Measurements from ENCODE around the gene GIGYF2. TPM values are rescaled to one million over a fixed set of nuclear protein-coding genes. Genes with fewer than 3 reads are reported as not detected.

The GIGYF2 gene
- total RNA-seq, 2 donors from 2014 or later = 62.5 to 72.3 TPM

- no peak for TF ChIP-seq CTCF (conservative IDR thresholded peaks at IDR 0.05)
- Mint-ChIP-seq H3K4me3 (no peak overlapping the region), H3K27me3 (ENCODE audit: insufficient read depth) (peaks cover 14% of the 10 kb centered on the region), H3K4me1 (peaks cover 9% of the 10 kb centered on the region), H3K27ac (no peak overlapping the region), H3K9me3 (no peaks in the 10 kb centered on the region), H3K36me3 (ENCODE audit: low read depth) (no peaks in the 10 kb centered on the region)
- no peak overlapping the region for H3K27ac ChIP-seq (ENCODE audit: low read depth, low read length)
- no peak overlapping the region for H3K4me3 ChIP-seq (ENCODE audit: low read length)
- H3K9me3 ChIP-seq (ENCODE audit: control insufficient read depth, low read length) = no peaks in the 10 kb centered on the region
- DNase-seq = no peak
- no peaks in the 10 kb centered on the region for H3K36me3 ChIP-seq (ENCODE audit: control insufficient read depth, insufficient read depth, low read length)
- WGBS, 2 experiments (ENCODE audit: insufficient coverage in 1 of 2, insufficient read length in 1 of 2) = 86 to 88% methylated on average over 12 to 17 of the region's 17 CpGs
- H3K9ac ChIP-seq (ENCODE audit: extremely low read depth, low read length, poor library complexity, severe bottlenecking) = no peak overlapping the region
- H3K4me1 ChIP-seq (ENCODE audit: control insufficient read depth, insufficient read depth, low read length) = no peaks in the 10 kb centered on the region
- peaks cover 6% of the 10 kb centered on the region for H3K27me3 ChIP-seq (ENCODE audit: control insufficient read depth, insufficient read depth, low read length, poor library complexity, severe bottlenecking)
Observed at GRCh38 chr2:232870766-232871371, 173.7 kb downstream of the GIGYF2 start.

GRCh38 chr2:232871418-232871834 is 174.3 kb downstream of the GIGYF2 start:
- peaks cover 14% of the 10 kb centered on the region for H3K27me3 Mint-ChIP-seq (ENCODE audit: insufficient read depth)
- Histone ChIP-seq H3K36me3 (ENCODE audit: control insufficient read depth, insufficient read depth, low read length) (no peaks in the 10 kb centered on the region), H3K4me3 (ENCODE audit: low read length) (no peak overlapping the region), H3K9me3 (ENCODE audit: control insufficient read depth, low read length) (no peaks in the 10 kb centered on the region), H3K27ac (ENCODE audit: low read depth, low read length) (no peak overlapping the region), H3K4me1 (ENCODE audit: control insufficient read depth, insufficient read depth, low read length) (no peaks in the 10 kb centered on the region), H3K27me3 (ENCODE audit: control insufficient read depth, insufficient read depth, low read length, poor library complexity, severe bottlenecking) (peaks cover 6% of the 10 kb centered on the region), H3K9ac (ENCODE audit: extremely low read depth, low read length, poor library complexity, severe bottlenecking) (no peak overlapping the region)
- 76 to 93% methylated on average over 5 to 15 of the region's 15 CpGs for WGBS, 2 experiments (ENCODE audit: insufficient coverage in 1 of 2, insufficient read length in 1 of 2)
- H3K4me1 Mint-ChIP-seq = peaks cover 9% of the 10 kb centered on the region
- H3K4me3 Mint-ChIP-seq = no peak overlapping the region
- DNase-seq = peak; percentile 39
- H3K27ac Mint-ChIP-seq = no peak overlapping the region
- no peaks in the 10 kb centered on the region for H3K36me3 Mint-ChIP-seq (ENCODE audit: low read depth)
- no peaks in the 10 kb centered on the region for H3K9me3 Mint-ChIP-seq
- no peak for TF ChIP-seq CTCF (conservative IDR thresholded peaks at IDR 0.05)

- no peak for TF ChIP-seq CTCF (conservative IDR thresholded peaks at IDR 0.05)
- Histone ChIP-seq H3K4me1 (ENCODE audit: control insufficient read depth, insufficient read depth, low read length) (no peaks in the 10 kb centered on the region), H3K9ac (ENCODE audit: extremely low read depth, low read length, poor library complexity, severe bottlenecking) (no peak overlapping the region), H3K27ac (ENCODE audit: low read depth, low read length) (no peak overlapping the region), H3K36me3 (ENCODE audit: control insufficient read depth, insufficient read depth, low read length) (no peaks in the 10 kb centered on the region), H3K9me3 (ENCODE audit: control insufficient read depth, low read length) (no peaks in the 10 kb centered on the region), H3K4me3 (ENCODE audit: low read length) (no peak overlapping the region), H3K27me3 (ENCODE audit: control insufficient read depth, insufficient read depth, low read length, poor library complexity, severe bottlenecking) (peaks cover 9% of the 10 kb centered on the region)
- Mint-ChIP-seq H3K4me1 (peaks cover 9% of the 10 kb centered on the region), H3K27ac (no peak overlapping the region), H3K9me3 (no peaks in the 10 kb centered on the region), H3K4me3 (no peak overlapping the region), H3K36me3 (ENCODE audit: low read depth) (no peaks in the 10 kb centered on the region), H3K27me3 (ENCODE audit: insufficient read depth) (peaks cover 17% of the 10 kb centered on the region)
- 94 to 96% methylated on average over 6 to 22 of the region's 22 CpGs for WGBS, 2 experiments (ENCODE audit: insufficient coverage in 1 of 2, insufficient read length in 1 of 2)
- DNase-seq = no peak
Observed at GRCh38 chr2:232871835-232872736, 175.0 kb downstream of the GIGYF2 start.
